HepG2 (cell line): Measurements from ENCODE around the gene CDC42SE2. TPM values are rescaled to one million over a fixed set of nuclear protein-coding genes. Genes with fewer than 3 reads are reported as not detected.

ENCODE experiments used
- ATAC-seq: fragments of 200-7000 bp; cut with Tn5 transposase; 3 replicates; pipeline ENCODE4 v1.9.1; 2020; ENCODE audit warnings: mild to moderate bottlenecking, moderate library complexity
- BruUV-seq: library from RNA; stranded (reverse); fragments of 400-500 nt; replicated peaks from 2 replicates; lab custom pipeline; 2021; lab: Mats Ljungman, UMichigan
- CTCF ChIA-PET: fragments of 300-600 bp; formaldehyde crosslinking; extraction: SDS; loops from one replicate; lab custom pipeline; 2021; ENCODE audit warnings: low total read pairs, inconsistent platforms, low intra/inter-chr PET ratio; lab: Yijun Ruan, JAX
- POLR2A ChIA-PET: fragments of 350-600 bp; sonication (Branson Sonifier 250); formaldehyde crosslinking; loops from one replicate; lab custom pipeline; 2020; ENCODE audit warnings: antibody characterized with exemption, inconsistent platforms; lab: Yijun Ruan, JAX
- DNase-seq: peaks from one replicate; pipeline ENCODE4 v3.0.0-alpha.2; 2015; ENCODE audit warnings: low spot score
- FAIRE-seq: peaks from 3 replicates; lab custom pipeline; 2011; peaks lifted over from hg19 to GRCh38; lab: Jason Lieb, UNC
- H2AFZ ChIP-seq: one replicate; pipeline ENCODE4 v1.6.1; 2011; ENCODE audit warnings: low read length, inconsistent platforms
- H3K27ac ChIP-seq: fragments of 300-600 bp; 3 replicates; pipeline ENCODE4 v1.8.0; 2011; ENCODE audit warnings: mixed run types, mild to moderate bottlenecking, mixed read lengths, low read length, inconsistent platforms; ENCODE audit not compliant: insufficient read depth; ENCODE audit errors: extremely low read length
- H3K27me3 ChIP-seq, 2 experiments: fragments of 200-600 bp in 1 of 2; 2 replicates in 1 of 2; 3 replicates in 1 of 2; pipeline versions ENCODE4 v1.6.0 to v1.8.0; 2011; ENCODE audit warnings: low read length in 2 of 2, mild to moderate bottlenecking in 2 of 2, moderate library complexity in 2 of 2, inconsistent platforms in 1 of 2; ENCODE audit not compliant: insufficient read depth in 2 of 2, control insufficient read depth in 1 of 2
- H3K36me3 ChIP-seq, 2 experiments: fragments of 200-600 bp in 1 of 2; replicated peaks in 1 of 2; 2 replicates in 1 of 2; 3 replicates in 1 of 2; pipeline versions ENCODE4 v1.5.1 to v1.8.0; 2011; ENCODE audit warnings: low read length in 2 of 2, inconsistent platforms in 1 of 2; ENCODE audit not compliant: insufficient read depth in 2 of 2, control insufficient read depth in 1 of 2
- H3K4me1 ChIP-seq: 2 replicates; pipeline ENCODE4 v1.5.1; 2012; ENCODE audit warnings: low read length, inconsistent platforms; ENCODE audit not compliant: insufficient read depth
- H3K4me2 ChIP-seq: 2 replicates; pipeline ENCODE4 v1.6.0; 2011; ENCODE audit warnings: low read depth, low read length, inconsistent platforms
- H3K4me3 ChIP-seq, 3 experiments: fragments of 200-600 bp in 1 of 3; sonication (generic), shearing (Covaris generic) in 1 of 3; replicated peaks in 1 of 3; 2 replicates each; pipeline ENCODE4 v1.5.1; 2011 to 2016; ENCODE audit warnings: low read length in 3 of 3, inconsistent platforms in 2 of 3, low read depth in 2 of 3, mild to moderate bottlenecking in 2 of 3, control low read depth in 1 of 3, mixed read lengths in 1 of 3; ENCODE audit not compliant: insufficient read depth in 1 of 3
- H3K79me2 ChIP-seq: one replicate; pipeline ENCODE4 v1.6.1; 2011; ENCODE audit warnings: low read length, inconsistent platforms; ENCODE audit not compliant: insufficient read depth
- H3K9ac ChIP-seq: 2 replicates; pipeline ENCODE4 v1.6.0; 2011; ENCODE audit warnings: mild to moderate bottlenecking, low read depth, low read length, inconsistent platforms; ENCODE audit not compliant: insufficient read depth
- H3K9me3 ChIP-seq: 2 replicates; pipeline ENCODE4 v1.5.1; 2012; ENCODE audit warnings: mild to moderate bottlenecking, low read length
- H4K20me1 ChIP-seq: 2 replicates; pipeline ENCODE4 v1.6.0; 2011; ENCODE audit warnings: inconsistent platforms, mild to moderate bottlenecking, low read length, moderate library complexity; ENCODE audit not compliant: insufficient read depth
- FLYWCH1 ChIP-seq: sonication (generic); formaldehyde crosslinking; IDR thresholded peaks from 2 replicates; pipeline ENCODE4 v1.8.1; 2023; ENCODE audit warnings: mild to moderate bottlenecking, missing genetic modification reagents
- GTF3A ChIP-seq: sonication (generic); formaldehyde crosslinking; conservative IDR thresholded peaks from 2 replicates; pipeline ENCODE4 v1.4.0; 2020; ENCODE audit warnings: mild to moderate bottlenecking, missing genetic modification reagents
- HIVEP1 ChIP-seq: sonication (generic); formaldehyde crosslinking; IDR thresholded peaks from 2 replicates; pipeline ENCODE4 v1.4.0; 2020; ENCODE audit warnings: mild to moderate bottlenecking, missing genetic modification reagents
- KAT7 ChIP-seq: IDR thresholded peaks from 2 replicates; pipeline ENCODE4 v1.6.1; 2018; ENCODE audit warnings: borderline replicate concordance, missing compliant biosample characterization
- NCOA5 ChIP-seq: sonication (generic); formaldehyde crosslinking; IDR thresholded peaks from 2 replicates; pipeline ENCODE4 v1.4.0; 2020; ENCODE audit warnings: missing genetic modification reagents
- RFX1 ChIP-seq: fragments of 450-650 bp; IDR thresholded peaks from 2 replicates; pipeline ENCODE4 v1.6.1; 2017
- SIN3A ChIP-seq: IDR thresholded peaks from 2 replicates; pipeline ENCODE4 v1.6.1; 2011; ENCODE audit warnings: low read depth, mild to moderate bottlenecking, control low read depth, low read length, borderline replicate concordance
- SMYD3 ChIP-seq: sonication (generic); formaldehyde crosslinking; IDR thresholded peaks from 2 replicates; pipeline ENCODE4 v1.8.1; 2023; ENCODE audit warnings: mild to moderate bottlenecking, missing genetic modification reagents
- SOX13 ChIP-seq, 3 experiments: fragments of 450-650 bp in 1 of 3; sonication (generic) in 1 of 3; formaldehyde crosslinking in 1 of 3; IDR thresholded peaks in 2 of 3; conservative IDR thresholded peaks in 1 of 3; 2 replicates each; pipeline versions ENCODE4 v1.5.0 to v1.6.1; 2016 to 2020; ENCODE audit warnings: antibody characterized with exemption in 1 of 3, mild to moderate bottlenecking in 1 of 3, missing compliant biosample characterization in 1 of 3, missing genetic modification reagents in 1 of 3, moderate library complexity in 1 of 3
- TEAD3 ChIP-seq: optimal IDR thresholded peaks from 2 replicates; pipeline ENCODE3; 2016; ENCODE audit warnings: borderline replicate concordance
- ZC3H4 ChIP-seq: sonication (generic); formaldehyde crosslinking; IDR thresholded peaks from 2 replicates; pipeline ENCODE4 v1.4.0; 2020; ENCODE audit warnings: missing genetic modification reagents, borderline replicate concordance
- ZNF274 ChIP-seq: sonication (generic); formaldehyde crosslinking; IDR thresholded peaks from 2 replicates; pipeline ENCODE4 v1.5.1; 2020; ENCODE audit warnings: mild to moderate bottlenecking, missing genetic modification reagents
- ZNF589 ChIP-seq: sonication (generic); formaldehyde crosslinking; conservative IDR thresholded peaks from 2 replicates; pipeline ENCODE4 v1.8.0; 2022; ENCODE audit warnings: mild to moderate bottlenecking, moderate library complexity, missing genetic modification reagents
- WGBS: methylation state at CpG from one replicate; pipeline ENCODE4 v1.1.6; 2017; ENCODE audit warnings: low lambda C conversion rate; 5-methylcytosine and 5-hydroxymethylcytosine counted together
- in situ Hi-C: cut with HindIII; loops from 2 replicates; pipeline ENCODE4 v1.10.0; 2017; ENCODE audit warnings: low pct_unique_long_range_greater_than_20kb; ENCODE audit not compliant: extremely low pct_ligation_motif_present
- intact Hi-C: fragments of 100-400 bp; cut with micrococcal nuclease; formaldehyde crosslinking; loops from one replicate; pipeline ENCODE4 v1.10.0; 2022; ENCODE audit not compliant: unreplicated experiment
- polyA plus RNA-seq, 8 experiments: library from polyadenylated mRNA; depleted of rRNA in 3 of 8; stranded (reverse) in 7 of 8; unstranded in 1 of 8; fragments of >200 nt; fragmentation: Illumina TruSeq in 4 of 8; extraction: Trizol in 4 of 8; gene quantifications; 2 replicates each; pipeline versions ENCODE4 v1.2.1 to v1.2.3, GENCODE V29; 2011 to 2016; ENCODE audit warnings: low read depth in 4 of 8, missing spikeins in 1 of 8, mixed read lengths in 1 of 8; ENCODE audit not compliant: insufficient read depth in 1 of 8
- total RNA-seq, 5 experiments: library from RNA; depleted of rRNA; stranded (reverse); fragments of >200 nt; fragmentation: Illumina TruSeq; extraction: Trizol; gene quantifications; 2 replicates each; pipeline ENCODE4 v1.2.3, GENCODE V29; 2016; ENCODE audit warnings: low read depth in 1 of 5
- TF ChIP-seq, protein P1 (sequence below): sonication (generic); formaldehyde crosslinking; IDR thresholded peaks from 2 replicates; pipeline ENCODE4 v1.5.0; 2020; ENCODE audit warnings: mild to moderate bottlenecking, low read depth, missing genetic modification reagents, borderline replicate concordance
- TF ChIP-seq, protein P2 (sequence below): sonication (generic); formaldehyde crosslinking; IDR thresholded peaks from 2 replicates; pipeline ENCODE4 v1.9.0; 2022; ENCODE audit warnings: low read depth, missing genetic modification reagents
- TF ChIP-seq, protein P3 (sequence below): IDR thresholded peaks from 2 replicates; pipeline ENCODE4 v1.6.1; 2016

The CDC42SE2 gene
- total and polyA plus RNA-seq, 2 of the 13 experiments (the other 11 are each of a cell fraction or from before 2014, with no cell fraction given): 19.6 to 25.0 TPM

DNA sequence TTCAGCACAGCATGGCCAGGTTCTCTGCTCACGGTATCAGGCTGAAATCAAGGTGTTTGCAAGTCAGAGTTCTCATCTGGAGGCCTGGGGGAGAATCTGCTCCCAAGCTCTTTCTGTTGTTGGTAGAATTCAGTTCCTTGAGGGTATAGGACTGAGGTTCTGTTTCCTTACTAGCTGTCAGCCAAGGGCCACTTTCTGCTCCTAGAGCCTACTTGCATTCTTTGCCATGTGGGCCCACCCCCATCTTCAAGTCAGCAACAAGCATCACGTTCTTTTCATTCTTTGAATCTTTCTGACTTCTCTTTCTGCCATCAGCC, 7.4 kb upstream of the CDC42SE2 start:
- H3K4me3 ChIP-seq: no peak overlapping the region
- no peak overlapping the region for H3K27ac ChIP-seq
- no peaks in the 10 kb centered on the region for H3K36me3 ChIP-seq
- ATAC-seq (no peak), DNase-seq (no peak), FAIRE-seq (no peak)
- ChIA-PET POLR2A (no interaction called here), CTCF (no interaction called here)
- no peaks in the 10 kb centered on the region for H3K9me3 ChIP-seq
- H3K9ac ChIP-seq: no peak overlapping the region
- H3K4me2 ChIP-seq: no peak overlapping the region
- BruUV-seq: no TSS peak
- H3K27me3 ChIP-seq: no peaks in the 10 kb centered on the region; a peak in 1 of 5 replicates
- H4K20me1 ChIP-seq: no peaks in the 10 kb centered on the region
- 72% methylated on average over 2 of the region's 2 CpGs for WGBS
- TF ChIP-seq, protein P1, sequence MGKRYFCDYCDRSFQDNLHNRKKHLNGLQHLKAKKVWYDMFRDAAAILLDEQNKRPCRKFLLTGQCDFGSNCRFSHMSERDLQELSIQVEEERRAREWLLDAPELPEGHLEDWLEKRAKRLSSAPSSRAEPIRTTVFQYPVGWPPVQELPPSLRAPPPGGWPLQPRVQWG: no peak
- TF ChIP-seq SIN3A: no peak
- no peak for TF ChIP-seq ZNF589 (CRISPR knock-in tag)
- no peak for TF ChIP-seq RFX1
- no peak for TF ChIP-seq TEAD3 (CRISPR knock-in tag)
- no peak for TF ChIP-seq HIVEP1 (CRISPR knock-in tag)
- no peak for TF ChIP-seq SOX13 (IDR thresholded peaks at IDR 0.05)
- TF ChIP-seq SOX13 (CRISPR knock-in tag; conservative IDR thresholded peaks at IDR 0.05 in 1 of 2, IDR thresholded peaks at IDR 0.05 in 1 of 2): no peak
- TF ChIP-seq ZC3H4 (CRISPR knock-in tag): no peak
- no peak overlapping the region for H2AFZ ChIP-seq
- no peaks in the 10 kb centered on the region for H3K79me2 ChIP-seq
- in situ Hi-C loops (no loop called here), intact Hi-C loops (no loop called here)
- peaks cover 14% of the 10 kb centered on the region for H3K4me1 ChIP-seq

DNA sequence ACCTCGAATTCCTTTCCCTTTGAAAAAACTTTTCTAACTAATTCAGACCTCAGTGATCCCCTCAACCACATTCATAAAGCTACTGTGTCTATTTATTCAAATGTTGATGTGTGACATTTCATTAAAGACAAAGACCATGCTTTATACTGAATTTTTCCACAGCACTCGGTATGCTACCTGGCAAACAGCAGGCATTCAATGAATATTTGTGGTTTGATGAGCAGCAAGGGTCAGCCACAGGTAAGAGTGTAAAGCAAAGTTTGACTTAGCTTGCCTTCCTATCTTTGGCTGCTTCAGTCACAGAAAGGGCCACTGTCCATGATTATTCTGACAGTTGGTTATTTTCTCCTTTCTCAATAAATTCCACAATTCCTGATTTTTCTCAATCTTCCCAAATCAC, 5.1 kb upstream of the CDC42SE2 start:
- H3K4me1 ChIP-seq: peaks cover 20% of the 10 kb centered on the region
- no peaks in the 10 kb centered on the region; a peak in 2 of 5 replicates for H3K27me3 ChIP-seq
- no peak overlapping the region for H3K27ac ChIP-seq
- intact Hi-C loops: no loop called here
- BruUV-seq: no TSS peak
- no peak overlapping the region for H2AFZ ChIP-seq
- ATAC-seq (no peak), DNase-seq (peak; percentile 48), FAIRE-seq (no peak)
- ChIA-PET CTCF (no interaction called here), POLR2A (no interaction called here)
- no peaks in the 10 kb centered on the region for H3K36me3 ChIP-seq
- no peaks in the 10 kb centered on the region for H4K20me1 ChIP-seq
- no peak overlapping the region for H3K4me2 ChIP-seq
- in situ Hi-C loops: no loop called here
- H3K9me3 ChIP-seq: no peaks in the 10 kb centered on the region
- no peak for TF ChIP-seq GTF3A (CRISPR knock-in tag)
- TF ChIP-seq, protein P2, sequence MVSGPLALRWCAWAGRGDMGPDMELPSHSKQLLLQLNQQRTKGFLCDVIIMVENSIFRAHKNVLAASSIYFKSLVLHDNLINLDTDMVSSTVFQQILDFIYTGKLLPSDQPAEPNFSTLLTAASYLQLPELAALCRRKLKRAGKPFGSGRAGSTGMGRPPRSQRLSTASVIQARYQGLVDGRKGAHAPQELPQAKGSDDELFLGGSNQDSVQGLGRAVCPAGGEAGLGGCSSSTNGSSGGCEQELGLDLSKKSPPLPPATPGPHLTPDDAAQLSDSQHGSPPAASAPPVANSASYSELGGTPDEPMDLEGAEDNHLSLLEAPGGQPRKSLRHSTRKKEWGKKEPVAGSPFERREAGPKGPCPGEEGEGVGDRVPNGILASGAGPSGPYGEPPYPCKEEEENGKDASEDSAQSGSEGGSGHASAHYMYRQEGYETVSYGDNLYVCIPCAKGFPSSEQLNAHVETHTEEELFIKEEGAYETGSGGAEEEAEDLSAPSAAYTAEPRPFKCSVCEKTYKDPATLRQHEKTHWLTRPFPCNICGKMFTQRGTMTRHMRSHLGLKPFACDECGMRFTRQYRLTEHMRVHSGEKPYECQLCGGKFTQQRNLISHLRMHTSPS (CRISPR knock-in tag): no peak
- TF ChIP-seq ZNF274: no peak
- no peak for TF ChIP-seq SMYD3 (CRISPR knock-in tag)
- TF ChIP-seq, protein P3, sequence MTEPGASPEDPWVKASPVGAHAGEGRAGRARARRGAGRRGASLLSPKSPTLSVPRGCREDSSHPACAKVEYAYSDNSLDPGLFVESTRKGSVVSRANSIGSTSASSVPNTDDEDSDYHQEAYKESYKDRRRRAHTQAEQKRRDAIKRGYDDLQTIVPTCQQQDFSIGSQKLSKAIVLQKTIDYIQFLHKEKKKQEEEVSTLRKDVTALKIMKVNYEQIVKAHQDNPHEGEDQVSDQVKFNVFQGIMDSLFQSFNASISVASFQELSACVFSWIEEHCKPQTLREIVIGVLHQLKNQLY (CRISPR knock-in tag): no peak
- no peak for TF ChIP-seq KAT7
- TF ChIP-seq NCOA5 (CRISPR knock-in tag): no peak
- TF ChIP-seq FLYWCH1 (CRISPR knock-in tag): no peak
- no peak overlapping the region for H3K9ac ChIP-seq
- H3K4me3 ChIP-seq: no peak overlapping the region
- H3K79me2 ChIP-seq: no peaks in the 10 kb centered on the region
- WGBS: 5% methylated on average over 2 of the region's 2 CpGs
